Endothelial cell of umbilical vein (primary cell): Measurements from ENCODE around the gene GBF1. TPM values are rescaled to one million over a fixed set of nuclear protein-coding genes. Genes with fewer than 3 reads are reported as not detected.

Experiments used
- BruUV-seq: library from RNA; stranded (reverse); fragments of 400-500 nt; replicated peaks from 2 replicates; lab custom pipeline; 2021; lab: Mats Ljungman, UMichigan
- CTCF ChIA-PET: fragments of 300-600, 350-600 bp; sonication (Branson Sonifier 250); formaldehyde crosslinking; loops from one replicate; lab custom pipeline; 2021; ENCODE audit warnings: antibody characterized with exemption, inconsistent platforms; lab: Charles Lee
- POLR2A ChIA-PET: fragments of 300-600, 350-600 bp; sonication (Branson Sonifier 250); formaldehyde crosslinking; loops from one replicate; lab custom pipeline; 2021; ENCODE audit warnings: antibody characterized with exemption, inconsistent platforms; lab: Charles Lee
- DNase-seq: peaks from one replicate; pipeline ENCODE4 v3.0.0-alpha.2; 2011; ENCODE audit warnings: low read depth, low spot score
- FAIRE-seq: peaks from 2 replicates; lab custom pipeline; 2011; peaks lifted over from hg19 to GRCh38; lab: Jason Lieb, UNC
- H2AFZ ChIP-seq: 2 replicates; pipeline ENCODE4 v1.6.0; 2012; ENCODE audit warnings: low read depth, low read length, control low read depth, inconsistent platforms
- H3K27ac ChIP-seq: 2 replicates; pipeline ENCODE4 v1.5.1; 2011; ENCODE audit warnings: low read depth, mild to moderate bottlenecking, control low read depth, low read length, moderate library complexity; ENCODE audit not compliant: insufficient read depth
- H3K27me3 ChIP-seq, 2 experiments: 2 replicates each; pipeline versions ENCODE4 v1.6.0 to v1.6.1; 2011; ENCODE audit warnings: low read length in 2 of 2, mixed read lengths in 1 of 2; ENCODE audit not compliant: control insufficient read depth in 2 of 2, insufficient read depth in 2 of 2
- H3K36me3 ChIP-seq, 2 experiments: 2 replicates in 1 of 2; 3 replicates in 1 of 2; pipeline ENCODE4 v1.5.1; 2011; ENCODE audit warnings: low read length in 2 of 2, mild to moderate bottlenecking in 1 of 2, moderate library complexity in 1 of 2; ENCODE audit not compliant: control insufficient read depth in 2 of 2, insufficient read depth in 2 of 2; ENCODE audit errors: extremely low read depth in 1 of 2
- H3K4me1 ChIP-seq: 3 replicates; pipeline ENCODE4 v1.5.1; 2011; ENCODE audit warnings: mild to moderate bottlenecking, low read length; ENCODE audit not compliant: control insufficient read depth, insufficient read depth; ENCODE audit errors: extremely low read depth
- H3K4me2 ChIP-seq: 2 replicates; pipeline ENCODE4 v1.6.1; 2011; ENCODE audit warnings: low read length, control low read depth, mixed read lengths; ENCODE audit not compliant: insufficient read depth
- H3K4me3 ChIP-seq, 3 experiments: fragments of 200-600 bp in 1 of 3; sonication (generic), shearing (Covaris generic) in 1 of 3; replicated peaks in 1 of 3; 2 replicates each; pipeline ENCODE4 v1.5.1; 2011 to 2016; ENCODE audit warnings: control low read depth in 3 of 3, low read length in 3 of 3, mild to moderate bottlenecking in 2 of 3, inconsistent platforms in 1 of 3, low read depth in 1 of 3, moderate library complexity in 1 of 3; ENCODE audit not compliant: insufficient read depth in 1 of 3
- H3K79me2 ChIP-seq: 2 replicates; pipeline ENCODE4 v1.6.0; 2012; ENCODE audit warnings: low read length, inconsistent platforms; ENCODE audit not compliant: control insufficient read depth, insufficient read depth
- H3K9ac ChIP-seq: replicated peaks from 2 replicates; pipeline ENCODE3; 2011; ENCODE audit warnings: low read length, control low read depth; ENCODE audit not compliant: insufficient read depth; ENCODE audit errors: extremely low read depth
- H3K9me1 ChIP-seq: replicated peaks from 3 replicates; pipeline ENCODE4 v1.6.0; 2011; ENCODE audit warnings: mild to moderate bottlenecking, low read length; ENCODE audit not compliant: control insufficient read depth, insufficient read depth; ENCODE audit errors: extremely low read depth
- H3K9me3 ChIP-seq: replicated peaks from 2 replicates; pipeline ENCODE4 v1.5.1; 2012; ENCODE audit warnings: low read length, inconsistent platforms; ENCODE audit not compliant: control insufficient read depth, insufficient read depth
- H4K20me1 ChIP-seq: replicated peaks from 2 replicates; pipeline ENCODE3; 2011; ENCODE audit warnings: mild to moderate bottlenecking, low read length; ENCODE audit not compliant: control insufficient read depth, insufficient read depth; ENCODE audit errors: extremely low read depth
- EZH2 ChIP-seq: IDR thresholded peaks from 2 replicates; pipeline ENCODE4 v1.6.1; 2012; ENCODE audit warnings: borderline replicate concordance, low read depth, mild to moderate bottlenecking, moderate library complexity, low read length, inconsistent platforms; ENCODE audit not compliant: severe bottlenecking
- FOS ChIP-seq: IDR thresholded peaks from 2 replicates; pipeline ENCODE4 v1.6.1; 2011; ENCODE audit warnings: mild to moderate bottlenecking, low read length, moderate library complexity, borderline replicate concordance; ENCODE audit not compliant: insufficient read depth
- GATA2 ChIP-seq: IDR thresholded peaks from 2 replicates; pipeline ENCODE4 v1.7.0; 2011; ENCODE audit warnings: low read depth, mild to moderate bottlenecking, moderate library complexity, mixed read lengths, low read length; ENCODE audit not compliant: insufficient read length, insufficient read depth
- JUN ChIP-seq: IDR thresholded peaks from 2 replicates; pipeline ENCODE4 v1.6.1; 2011; ENCODE audit warnings: borderline replicate concordance, low read depth; ENCODE audit not compliant: insufficient read length, insufficient read depth
- MYC ChIP-seq: IDR thresholded peaks from one replicate; pipeline ENCODE4 v1.6.1; 2011; ENCODE audit warnings: mild to moderate bottlenecking, low read depth, low read length
- POLR2A ChIP-seq: IDR thresholded peaks from 2 replicates; pipeline ENCODE4 v1.6.1; 2012; ENCODE audit warnings: low read depth, mild to moderate bottlenecking, control low read depth, low read length
- POLR2AphosphoS5 ChIP-seq: IDR thresholded peaks from 2 replicates; pipeline ENCODE4 v1.6.1; 2012; ENCODE audit warnings: low read depth, mild to moderate bottlenecking, control low read depth, low read length, moderate library complexity; ENCODE audit not compliant: insufficient read depth
- dilution Hi-C: fragments of 300-500 bp; cut with MboI; formaldehyde crosslinking; loops from one replicate; pipeline ENCODE4 v1.15.0; 2019; ENCODE audit warnings: low sequenced_read_pairs; ENCODE audit not compliant: extremely low pct_ligation_motif_present
- intact Hi-C: fragments of 100-400 bp; cut with micrococcal nuclease; formaldehyde crosslinking; loops from one replicate; pipeline ENCODE4 v1.10.0; 2022
- polyA plus RNA-seq, 4 experiments: library from polyadenylated mRNA; depleted of rRNA in 3 of 4; stranded (reverse) in 3 of 4; unstranded in 1 of 4; fragments of >200 nt; gene quantifications; 2 replicates each; pipeline versions ENCODE4 v1.2.1 to v1.2.3, GENCODE V29; 2011 to 2012; ENCODE audit warnings: missing spikeins in 1 of 4
- total RNA-seq: library from RNA; stranded (reverse); gene quantifications from 2 replicates; pipeline ENCODE4 v1.2.3, GENCODE V29; 2021
- TF ChIP-seq, protein P1 (sequence below), 2 donors: IDR thresholded peaks; 1 replicate in 1 of 2; 2 replicates in 1 of 2; pipeline ENCODE4 v1.5.1; 2011; ENCODE audit warnings: low read length in 2 of 2, mild to moderate bottlenecking in 2 of 2, moderate library complexity in 2 of 2, control low read depth in 1 of 2, inconsistent platforms in 1 of 2, low read depth in 1 of 2; ENCODE audit not compliant: insufficient read depth in 1 of 2; ENCODE audit errors: extremely low read depth in 1 of 2
- TF ChIP-seq, protein P2 (sequence below): IDR thresholded peaks from 2 replicates; pipeline ENCODE4 v1.6.1; 2011; ENCODE audit not compliant: insufficient read depth, insufficient read length

Gene GBF1
- total and polyA plus RNA-seq, 2 donors (not counting 3 experiments of a cell fraction or from before 2014, with no cell fraction given) = 26.0 to 49.7 TPM

DNA sequence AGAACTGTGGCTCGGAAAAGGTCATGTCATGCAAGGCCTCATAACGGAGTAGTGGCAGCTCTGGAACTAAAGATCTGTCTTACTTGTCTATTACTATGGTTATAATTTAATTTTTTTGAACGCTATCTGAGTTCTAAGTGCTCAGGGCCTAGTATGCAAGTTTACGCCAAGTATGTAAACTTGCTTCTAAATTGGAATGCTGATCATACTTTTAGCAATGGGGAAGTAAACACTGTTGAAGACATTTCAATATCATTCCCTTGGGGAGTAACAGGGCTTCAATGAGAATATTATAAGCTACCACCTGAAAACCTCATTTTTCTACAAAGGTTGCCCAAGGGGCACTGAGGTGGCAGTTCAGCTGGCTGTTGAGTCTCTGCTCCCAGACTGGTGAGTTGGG is 80.7 kb downstream of the GBF1 start:
- peaks cover 28% of the 10 kb centered on the region for H3K79me2 ChIP-seq
- no peaks in the 10 kb centered on the region for H3K4me1 ChIP-seq
- no TSS peak for BruUV-seq
- DNase-seq (no peak), FAIRE-seq (no peak)
- H3K4me2 ChIP-seq = no peak overlapping the region
- no peak overlapping the region for H3K4me3 ChIP-seq
- no peaks in the 10 kb centered on the region for H3K9me3 ChIP-seq
- no peaks in the 10 kb centered on the region for H4K20me1 ChIP-seq
- dilution Hi-C loops (no loop called here), intact Hi-C loops (no loop called here)
- H3K27ac ChIP-seq = no peak overlapping the region
- no peaks in the 10 kb centered on the region for H3K27me3 ChIP-seq
- ChIA-PET POLR2A (no interaction called here), CTCF (interaction anchor here (1.6 to 1.8 kb wide), 2 partner anchors 13 to 26 kb away, joined by 5 read pairs; no protein-coding TSS in a partner anchor)
- no peak overlapping the region for H3K9ac ChIP-seq
- no peaks in the 10 kb centered on the region for H3K9me1 ChIP-seq
- H2AFZ ChIP-seq = no peak overlapping the region
- no peaks in the 10 kb centered on the region for H3K36me3 ChIP-seq
- TF ChIP-seq GATA2 = no peak
- TF ChIP-seq POLR2A = no peak
- TF ChIP-seq EZH2 = no peak
- TF ChIP-seq, protein P1, sequence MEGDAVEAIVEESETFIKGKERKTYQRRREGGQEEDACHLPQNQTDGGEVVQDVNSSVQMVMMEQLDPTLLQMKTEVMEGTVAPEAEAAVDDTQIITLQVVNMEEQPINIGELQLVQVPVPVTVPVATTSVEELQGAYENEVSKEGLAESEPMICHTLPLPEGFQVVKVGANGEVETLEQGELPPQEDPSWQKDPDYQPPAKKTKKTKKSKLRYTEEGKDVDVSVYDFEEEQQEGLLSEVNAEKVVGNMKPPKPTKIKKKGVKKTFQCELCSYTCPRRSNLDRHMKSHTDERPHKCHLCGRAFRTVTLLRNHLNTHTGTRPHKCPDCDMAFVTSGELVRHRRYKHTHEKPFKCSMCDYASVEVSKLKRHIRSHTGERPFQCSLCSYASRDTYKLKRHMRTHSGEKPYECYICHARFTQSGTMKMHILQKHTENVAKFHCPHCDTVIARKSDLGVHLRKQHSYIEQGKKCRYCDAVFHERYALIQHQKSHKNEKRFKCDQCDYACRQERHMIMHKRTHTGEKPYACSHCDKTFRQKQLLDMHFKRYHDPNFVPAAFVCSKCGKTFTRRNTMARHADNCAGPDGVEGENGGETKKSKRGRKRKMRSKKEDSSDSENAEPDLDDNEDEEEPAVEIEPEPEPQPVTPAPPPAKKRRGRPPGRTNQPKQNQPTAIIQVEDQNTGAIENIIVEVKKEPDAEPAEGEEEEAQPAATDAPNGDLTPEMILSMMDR (IDR thresholded peaks at IDR 0.05; ENCODE audit: extremely low read depth in 1 of 2, insufficient read depth in 1 of 2, low read depth in 1 of 2, low read length in 2 of 2) = no peak
- TF ChIP-seq, protein P2, sequence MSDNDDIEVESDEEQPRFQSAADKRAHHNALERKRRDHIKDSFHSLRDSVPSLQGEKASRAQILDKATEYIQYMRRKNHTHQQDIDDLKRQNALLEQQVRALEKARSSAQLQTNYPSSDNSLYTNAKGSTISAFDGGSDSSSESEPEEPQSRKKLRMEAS = no peak
- no peak for TF ChIP-seq JUN
- no peak for TF ChIP-seq MYC
- no peak for TF ChIP-seq POLR2AphosphoS5
- TF ChIP-seq FOS = no peak
